ENCODE measurements around the gene SYNGR3. TPM values are rescaled to one million over a fixed set of nuclear protein-coding genes. Genes with fewer than 3 reads are reported as not detected.

Gene SYNGR3
- total and polyA plus RNA-seq, 5 donors: 0.57 to 1.4 (median 0.75) TPM

DNA sequence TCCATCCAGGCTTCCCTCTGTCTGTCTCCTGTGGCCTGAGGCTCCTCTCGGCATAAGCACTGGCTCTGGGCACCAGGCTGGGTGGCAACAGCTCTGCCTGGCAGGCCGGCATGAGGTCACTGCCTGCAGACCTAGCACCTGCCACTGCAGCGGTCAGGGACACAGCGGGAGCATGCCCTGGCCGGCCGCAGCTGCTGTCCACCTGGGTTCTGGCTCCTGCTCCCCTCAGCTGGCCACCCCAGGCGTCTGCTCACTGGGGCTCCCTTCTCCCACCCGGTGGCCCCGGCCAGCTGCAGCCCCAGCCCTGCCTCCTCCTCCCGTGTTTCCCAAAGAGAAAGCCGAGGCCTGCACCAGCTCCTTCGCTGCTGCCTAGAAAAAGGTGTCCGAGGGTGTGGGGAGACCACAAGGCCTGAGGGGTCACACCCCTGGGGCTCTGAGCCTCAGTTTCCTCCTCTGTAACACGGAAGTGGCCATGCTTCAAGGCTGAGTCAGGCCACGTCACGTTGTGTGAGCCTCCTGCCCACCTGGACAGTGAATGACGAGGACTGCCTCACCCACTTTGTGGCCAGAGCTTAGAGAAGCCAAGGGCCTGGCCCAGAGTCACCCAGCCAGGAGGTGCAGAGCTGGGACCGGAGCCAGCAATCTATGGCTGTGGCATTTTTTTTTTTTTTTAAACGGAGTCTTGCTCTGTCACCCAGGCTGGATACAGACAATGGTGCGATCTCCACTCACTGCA lies 51.2 kb downstream of the SYNGR3 start:
- Histone ChIP-seq H3K4me1 (ENCODE audit: control insufficient read depth, insufficient read depth, low read length) (peaks cover 12% of the 10 kb centered on the region), H3K4me3 (ENCODE audit: low read length) (no peak overlapping the region), H3K27me3 (ENCODE audit: control insufficient read depth, insufficient read depth) (no peaks in the 10 kb centered on the region), H3K27ac (ENCODE audit: low read length) (no peak overlapping the region), H3K9me3 (ENCODE audit: control insufficient read depth, low read length) (no peaks in the 10 kb centered on the region)
- ATAC-seq (no peak), DNase-seq (peak in 1 of 3 donors; percentile 61)
- 68% methylated on average over 20 of the region's 20 CpGs for WGBS
- intact Hi-C loops (cut with DNase I): no loop called here

DNA sequence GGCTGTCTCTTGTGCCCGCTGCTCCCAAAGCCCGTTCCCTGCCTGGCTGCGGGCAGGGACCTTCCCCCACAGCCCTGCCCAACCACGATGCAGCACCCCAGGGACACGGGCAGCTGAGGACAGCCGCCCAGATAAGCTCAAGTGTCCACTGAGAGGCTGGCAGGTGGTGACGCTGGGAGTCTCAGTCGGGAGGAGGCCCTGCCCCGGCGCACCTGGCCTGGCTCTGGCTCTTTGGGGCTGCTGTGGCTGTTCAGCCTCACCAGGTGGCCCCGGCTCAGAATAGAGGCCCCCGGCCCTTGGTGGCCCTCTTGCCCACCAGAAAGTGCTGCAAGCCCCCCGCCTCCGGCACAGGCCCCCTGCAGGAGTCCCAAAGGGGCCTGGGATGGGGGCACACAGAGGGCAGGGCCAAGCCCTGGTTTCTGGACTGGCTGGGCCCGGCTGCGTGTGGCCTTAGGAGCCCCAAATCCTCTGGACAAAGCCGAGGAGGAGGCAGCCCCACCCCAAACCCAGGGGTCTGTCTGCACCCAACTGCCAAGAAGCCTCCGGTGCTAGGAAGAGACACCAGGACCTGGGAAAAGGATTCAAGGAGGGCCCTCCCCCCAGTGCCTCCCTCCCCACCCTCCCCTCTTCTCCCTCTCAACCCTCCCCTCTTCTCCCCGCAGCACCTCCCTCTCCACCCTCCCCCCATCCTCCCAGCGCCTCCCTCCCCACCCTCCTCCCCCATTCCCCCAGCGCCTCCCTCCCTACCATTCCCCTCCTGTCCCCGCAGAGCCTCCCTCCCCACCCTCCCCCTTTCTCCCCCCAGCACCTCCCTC lies 52.6 kb downstream of the SYNGR3 start:
- intact Hi-C loops (cut with DNase I): no loop called here
- peak; percentile 5 to 25 for ATAC-seq
- H3K27ac ChIP-seq (ENCODE audit: low read length): no peak overlapping the region
- H3K4me3 ChIP-seq (ENCODE audit: low read length): no peak overlapping the region
- no peaks in the 10 kb centered on the region for H3K9me3 ChIP-seq (ENCODE audit: control insufficient read depth, low read length)
- peaks cover 12% of the 10 kb centered on the region for H3K4me1 ChIP-seq (ENCODE audit: control insufficient read depth, insufficient read depth, low read length)
- no peaks in the 10 kb centered on the region for H3K27me3 ChIP-seq (ENCODE audit: control insufficient read depth, insufficient read depth)
- peak; percentile 56 to 85 (median 83) for DNase-seq
- 48% methylated on average over 22 of the region's 22 CpGs for WGBS

DNA sequence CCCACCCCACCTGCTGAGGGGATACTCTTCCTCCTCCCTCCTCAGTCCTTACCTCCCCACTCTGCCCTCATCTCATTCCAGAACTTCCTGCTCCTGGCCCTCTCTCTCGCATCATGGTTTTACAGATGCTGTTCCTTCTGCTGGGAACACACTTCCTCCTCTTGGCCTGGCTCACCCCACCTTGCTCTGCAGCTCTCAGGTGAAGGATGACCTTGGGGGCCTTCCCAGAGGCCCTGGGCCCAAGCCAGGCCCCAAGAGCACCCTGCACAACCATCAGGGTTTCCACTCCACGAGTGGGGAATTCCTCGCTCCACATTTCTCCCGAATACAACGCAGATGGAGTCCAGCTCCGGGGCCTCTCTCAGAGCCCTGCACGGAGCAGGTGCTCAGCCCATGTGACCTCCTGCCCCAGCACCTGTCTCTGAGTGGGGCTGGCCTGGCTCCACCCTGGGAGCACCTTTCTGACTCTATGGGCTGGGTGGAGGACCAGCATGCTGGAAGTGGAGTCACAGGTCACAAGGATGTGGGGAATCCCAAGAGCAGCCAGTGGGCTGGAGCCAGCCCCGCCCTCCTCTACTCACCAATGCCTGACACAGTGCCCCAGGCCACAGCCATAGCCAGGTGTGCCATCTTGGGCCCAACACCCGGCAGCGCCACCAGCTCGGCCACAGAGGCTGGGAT lies 53.4 kb downstream of the SYNGR3 start:
- ATAC-seq (no peak), DNase-seq (peak in 1 of 3 donors; percentile 54)
- 76% methylated on average over 11 of the region's 11 CpGs for WGBS
- Histone ChIP-seq H3K27me3 (ENCODE audit: control insufficient read depth, insufficient read depth) (no peaks in the 10 kb centered on the region), H3K27ac (ENCODE audit: low read length) (no peak overlapping the region), H3K9me3 (ENCODE audit: control insufficient read depth, low read length) (no peaks in the 10 kb centered on the region), H3K4me1 (ENCODE audit: control insufficient read depth, insufficient read depth, low read length) (peaks cover 12% of the 10 kb centered on the region), H3K4me3 (ENCODE audit: low read length) (no peak overlapping the region)
- intact Hi-C loops (cut with DNase I): no loop called here

Other genes with a start within 250 kb of the SYNGR3 start
Only the 30 nearest of the 32 such genes appear.
- 10 to 100 TPM; 36.5 to 55.4 (median 47.4) TPM for gene NME3, start 218.4 kb upstream of the SYNGR3 start, total RNA-seq
- 75.2 TPM for gene NME3, start 218.4 kb upstream of the SYNGR3 start, polyA plus RNA-seq
- gene EME2, start 217.2 kb upstream of the SYNGR3 start, total RNA-seq: 10 to 100 TPM in 2 of 4 donors, 1 to 10 TPM in 2; 8.1 to 11.3 (median 9.8) TPM
- 6.3 TPM for gene EME2, start 217.2 kb upstream of the SYNGR3 start, polyA plus RNA-seq
- gene MRPS34, start 216.8 kb upstream of the SYNGR3 start, total RNA-seq: 10 to 100 TPM; 53.3 to 80.0 (median 69.1) TPM
- gene MRPS34, start 216.8 kb upstream of the SYNGR3 start, polyA plus RNA-seq: 91.4 TPM
- gene SPSB3, start 207.4 kb upstream of the SYNGR3 start, total RNA-seq: 10 to 100 TPM; 24.5 to 41.3 (median 34.1) TPM
- gene SPSB3, start 207.4 kb upstream of the SYNGR3 start, polyA plus RNA-seq: 51.8 TPM
- 10 to 100 TPM; 33.1 to 39.1 (median 35.9) TPM for gene NUBP2, start 207.0 kb upstream of the SYNGR3 start, total RNA-seq
- gene NUBP2, start 207.0 kb upstream of the SYNGR3 start, polyA plus RNA-seq: 45.3 TPM
- not detected for gene IGFALS, start 196.3 kb upstream of the SYNGR3 start, total RNA-seq
- 0.05 TPM for gene IGFALS, start 196.3 kb upstream of the SYNGR3 start, polyA plus RNA-seq
- gene HAGH, start 163.1 kb upstream of the SYNGR3 start, total RNA-seq: 100 to 1,000 TPM; 123 to 155 (median 141) TPM
- gene HAGH, start 163.1 kb upstream of the SYNGR3 start, polyA plus RNA-seq: 224 TPM
- gene FAHD1, start 162.8 kb upstream of the SYNGR3 start, total RNA-seq: 10 to 100 TPM; 18.8 to 26.5 (median 22.6) TPM
- 46.4 TPM for gene FAHD1, start 162.8 kb upstream of the SYNGR3 start, polyA plus RNA-seq
- gene MEIOB, start 117.8 kb upstream of the SYNGR3 start, total RNA-seq: not detected
- not detected for gene MEIOB, start 117.8 kb upstream of the SYNGR3 start, polyA plus RNA-seq
- gene HS3ST6, start 71.6 kb upstream of the SYNGR3 start, total RNA-seq: not detected
- not detected for gene HS3ST6, start 71.6 kb upstream of the SYNGR3 start, polyA plus RNA-seq
- gene MSRB1, start 46.8 kb upstream of the SYNGR3 start, total RNA-seq: 10 to 100 TPM; 18.0 to 34.0 (median 26.2) TPM
- gene MSRB1, start 46.8 kb upstream of the SYNGR3 start, polyA plus RNA-seq: 39.2 TPM
- gene RPL3L, start 35.3 kb upstream of the SYNGR3 start, total RNA-seq: 10 to 100 TPM; 21.1 to 47.2 (median 24.2) TPM
- 37.3 TPM for gene RPL3L, start 35.3 kb upstream of the SYNGR3 start, polyA plus RNA-seq
- 100 to 1,000 TPM; 397 to 535 (median 467) TPM for gene NDUFB10, start 30.4 kb upstream of the SYNGR3 start, total RNA-seq
- 1,316 TPM for gene NDUFB10, start 30.4 kb upstream of the SYNGR3 start, polyA plus RNA-seq
- 1,000 to 10,000 TPM in 3 of 4 donors, 100 to 1,000 TPM in 1; 947 to 1,371 (median 1,063) TPM for gene RPS2, start 25.1 kb upstream of the SYNGR3 start, total RNA-seq
- gene RPS2, start 25.1 kb upstream of the SYNGR3 start, polyA plus RNA-seq: 1,244 TPM
- gene RNF151, start 23.1 kb upstream of the SYNGR3 start, total RNA-seq: not detected
- not detected for gene RNF151, start 23.1 kb upstream of the SYNGR3 start, polyA plus RNA-seq
- 10 to 100 TPM; 19.0 to 22.8 (median 19.7) TPM for gene TBL3, start 17.9 kb upstream of the SYNGR3 start, total RNA-seq
- gene TBL3, start 17.9 kb upstream of the SYNGR3 start, polyA plus RNA-seq: 39.6 TPM
- gene NOXO1, start 8.5 kb upstream of the SYNGR3 start, total RNA-seq: not detected
- gene NOXO1, start 8.5 kb upstream of the SYNGR3 start, polyA plus RNA-seq: 0.29 TPM
- 10 to 100 TPM; 19.6 to 25.7 (median 22.2) TPM for gene GFER, start 5.8 kb upstream of the SYNGR3 start, total RNA-seq
- gene GFER, start 5.8 kb upstream of the SYNGR3 start, polyA plus RNA-seq: 31.7 TPM
- 10 to 100 TPM; 16.8 to 20.5 (median 17.5) TPM for gene ZNF598, start 19.9 kb downstream of the SYNGR3 start, total RNA-seq
- 14.0 TPM for gene ZNF598, start 19.9 kb downstream of the SYNGR3 start, polyA plus RNA-seq
- not detected for gene NPW, start 29.8 kb downstream of the SYNGR3 start, total RNA-seq
- not detected for gene NPW, start 29.8 kb downstream of the SYNGR3 start, polyA plus RNA-seq
- 100 to 1,000 TPM; 131 to 257 (median 158) TPM for gene NHERF2, start 36.9 kb downstream of the SYNGR3 start, total RNA-seq
- 228 TPM for gene NHERF2, start 36.9 kb downstream of the SYNGR3 start, polyA plus RNA-seq
- 10 to 100 TPM in 3 of 4 donors, 1 to 10 TPM in 1; 4.3 to 14.0 (median 12.5) TPM for gene NTHL1, start 57.9 kb downstream of the SYNGR3 start, total RNA-seq
- 21.3 TPM for gene NTHL1, start 57.9 kb downstream of the SYNGR3 start, polyA plus RNA-seq
- gene TSC2, start 58.0 kb downstream of the SYNGR3 start, total RNA-seq: 10 to 100 TPM; 67.3 to 72.4 (median 69.4) TPM
- 34.7 TPM for gene TSC2, start 58.0 kb downstream of the SYNGR3 start, polyA plus RNA-seq
- gene PKD1, start 145.9 kb downstream of the SYNGR3 start, total RNA-seq: 100 to 1,000 TPM in 2 of 4 donors, 10 to 100 TPM in 2; 95.9 to 111 (median 99.1) TPM
- 98.4 TPM for gene PKD1, start 145.9 kb downstream of the SYNGR3 start, polyA plus RNA-seq
- gene RAB26, start 158.7 kb downstream of the SYNGR3 start, total RNA-seq: under 1 TPM in 3 of 4 donors, not detected in 1; 0.24 to 0.89 (median 0.88) TPM
- 0.95 TPM for gene RAB26, start 158.7 kb downstream of the SYNGR3 start, polyA plus RNA-seq
- 10 to 100 TPM; 26.1 to 39.2 (median 33.0) TPM for gene TRAF7, start 165.8 kb downstream of the SYNGR3 start, total RNA-seq
- 17.7 TPM for gene TRAF7, start 165.8 kb downstream of the SYNGR3 start, polyA plus RNA-seq
- gene CASKIN1, start 206.6 kb downstream of the SYNGR3 start, total RNA-seq: 10 to 100 TPM in 3 of 4 donors, 1 to 10 TPM in 1; 9.3 to 26.5 (median 12.3) TPM
- gene CASKIN1, start 206.6 kb downstream of the SYNGR3 start, polyA plus RNA-seq: 9.7 TPM
- 10 to 100 TPM; 24.2 to 29.3 (median 27.0) TPM for gene MLST8, start 215.5 kb downstream of the SYNGR3 start, total RNA-seq
- gene MLST8, start 215.5 kb downstream of the SYNGR3 start, polyA plus RNA-seq: 33.3 TPM
- 10 to 100 TPM in 1 of 4 donors, 1 to 10 TPM in 3; 6.8 to 11.0 (median 7.9) TPM for gene BRICD5, start 220.9 kb downstream of the SYNGR3 start, total RNA-seq
- 3.4 TPM for gene BRICD5, start 220.9 kb downstream of the SYNGR3 start, polyA plus RNA-seq
- gene PGP, start 224.9 kb downstream of the SYNGR3 start, total RNA-seq: 10 to 100 TPM; 20.2 to 24.8 (median 21.5) TPM
- gene PGP, start 224.9 kb downstream of the SYNGR3 start, polyA plus RNA-seq: 19.3 TPM